Peyer's patch (tissue), 4 donors: ENCODE data around the gene PRDM12.

Experiments used
- CTCF ChIP-seq, 6 experiments: fragments of 450-650 bp in 4 of 6; fragments of 200-600 bp in 2 of 6; sonication (generic) in 1 of 6; IDR thresholded peaks; one replicate each; pipeline ENCODE4 v1.5.1; 2017 to 2019; ENCODE audit warnings: antibody characterized with exemption in 6 of 6, mild to moderate bottlenecking in 3 of 6, moderate library complexity in 1 of 6
- POLR2A ChIP-seq, 2 donors: fragments of 450-650 bp; IDR thresholded peaks; one replicate each; pipeline ENCODE4 v1.5.1; 2017; ENCODE audit warnings: antibody characterized with exemption in 2 of 2, mild to moderate bottlenecking in 2 of 2, moderate library complexity in 2 of 2

DNA sequence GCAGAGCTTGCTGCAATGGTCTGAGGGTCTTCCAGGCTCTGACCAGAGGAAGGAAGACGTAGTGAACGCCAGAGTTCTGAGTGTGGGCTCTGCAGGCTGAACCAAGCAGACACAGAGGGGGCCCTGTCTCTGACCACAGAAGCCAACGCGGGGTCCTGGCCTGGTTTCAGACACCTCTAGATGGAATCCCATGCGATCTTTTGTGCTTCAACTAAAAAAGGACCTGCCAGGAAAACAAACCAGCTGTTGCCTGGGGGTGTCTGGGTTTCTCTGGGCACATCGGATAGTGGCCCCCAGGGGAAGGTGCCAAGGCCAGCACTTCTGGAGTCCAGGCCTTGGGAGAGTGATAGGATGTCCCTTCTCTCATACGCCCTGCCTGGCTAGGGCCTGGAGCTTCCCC is 12.9 kb downstream of the PRDM12 start:
- TF ChIP-seq CTCF (IDR thresholded peaks at IDR 0.05) (no peak), POLR2A (IDR thresholded peaks at IDR 0.05) (no peak)
